D721Med (cell line): ENCODE results near the gene SIGLEC11.

Source experiments
- DNase-seq: peaks from one replicate; pipeline ENCODE4 v3.0.0; 2011; ENCODE audit warnings: low spot score; ENCODE audit not compliant: insufficient read length
- FAIRE-seq: peaks from 2 replicates; lab custom pipeline; 2011; peaks lifted over from hg19 to GRCh38; lab: Jason Lieb, UNC
- TF ChIP-seq, protein P1 (sequence below): IDR thresholded peaks from 2 replicates; pipeline ENCODE4 v1.5.1; 2012; ENCODE audit warnings: mild to moderate bottlenecking, control low read depth; ENCODE audit not compliant: insufficient read depth; ENCODE audit errors: missing control alignments

Gene SIGLEC11

DNA sequence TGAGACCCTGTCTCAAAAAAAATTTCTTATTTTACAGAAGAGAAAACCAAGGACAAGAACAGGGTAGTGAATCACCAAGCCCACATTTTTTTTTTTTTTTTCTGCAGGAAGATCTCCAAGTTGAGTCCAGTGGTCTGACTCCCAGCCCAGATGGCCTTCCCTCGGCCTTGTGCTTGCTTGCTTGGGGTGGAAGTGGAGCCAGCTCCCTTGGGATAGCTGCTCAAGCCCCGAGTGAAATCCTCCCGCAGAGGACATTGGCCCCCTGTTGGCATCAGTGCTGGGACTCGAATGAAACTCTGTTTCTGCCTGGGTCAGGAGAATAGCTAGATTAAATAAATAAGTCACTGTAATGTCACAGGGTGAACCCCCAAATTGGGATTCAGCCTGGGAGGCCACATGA, 22.3 kb downstream of the SIGLEC11 start:
- TF ChIP-seq, protein P1, sequence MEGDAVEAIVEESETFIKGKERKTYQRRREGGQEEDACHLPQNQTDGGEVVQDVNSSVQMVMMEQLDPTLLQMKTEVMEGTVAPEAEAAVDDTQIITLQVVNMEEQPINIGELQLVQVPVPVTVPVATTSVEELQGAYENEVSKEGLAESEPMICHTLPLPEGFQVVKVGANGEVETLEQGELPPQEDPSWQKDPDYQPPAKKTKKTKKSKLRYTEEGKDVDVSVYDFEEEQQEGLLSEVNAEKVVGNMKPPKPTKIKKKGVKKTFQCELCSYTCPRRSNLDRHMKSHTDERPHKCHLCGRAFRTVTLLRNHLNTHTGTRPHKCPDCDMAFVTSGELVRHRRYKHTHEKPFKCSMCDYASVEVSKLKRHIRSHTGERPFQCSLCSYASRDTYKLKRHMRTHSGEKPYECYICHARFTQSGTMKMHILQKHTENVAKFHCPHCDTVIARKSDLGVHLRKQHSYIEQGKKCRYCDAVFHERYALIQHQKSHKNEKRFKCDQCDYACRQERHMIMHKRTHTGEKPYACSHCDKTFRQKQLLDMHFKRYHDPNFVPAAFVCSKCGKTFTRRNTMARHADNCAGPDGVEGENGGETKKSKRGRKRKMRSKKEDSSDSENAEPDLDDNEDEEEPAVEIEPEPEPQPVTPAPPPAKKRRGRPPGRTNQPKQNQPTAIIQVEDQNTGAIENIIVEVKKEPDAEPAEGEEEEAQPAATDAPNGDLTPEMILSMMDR: no peak
- FAIRE-seq: no peak
- DNase-seq: no peak

DNA sequence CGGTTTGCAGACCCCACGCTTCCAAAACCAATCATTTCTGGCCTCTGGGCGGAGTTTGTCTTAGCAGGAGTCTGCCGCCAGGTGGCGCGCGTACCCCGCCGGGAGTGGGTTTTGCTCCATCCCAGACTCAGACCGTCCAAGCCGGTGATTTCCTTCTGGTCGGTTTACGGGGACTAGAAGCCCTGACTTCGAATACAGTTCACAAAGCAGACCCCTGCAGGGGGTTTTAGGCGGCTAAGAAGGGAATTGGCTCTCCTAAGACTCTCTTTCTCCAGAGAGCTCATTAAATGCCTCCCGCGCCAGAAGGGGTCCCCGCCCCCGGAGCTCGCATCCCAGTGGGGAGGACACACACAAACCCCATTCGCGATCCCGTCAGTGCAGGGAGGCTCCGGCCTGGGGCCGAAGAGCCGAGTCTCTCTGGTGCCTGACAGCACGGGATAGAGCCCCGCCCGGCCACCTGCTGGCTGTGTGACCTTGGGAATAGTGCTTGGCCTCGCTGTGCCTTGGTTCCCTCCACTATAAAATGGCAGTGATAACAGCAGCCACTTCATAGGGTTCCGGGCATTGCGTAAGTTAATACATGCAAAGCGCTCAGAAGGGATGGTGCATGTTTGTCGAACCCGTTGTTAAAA, 23.1 kb downstream of the SIGLEC11 start:
- no peak for FAIRE-seq

DNA sequence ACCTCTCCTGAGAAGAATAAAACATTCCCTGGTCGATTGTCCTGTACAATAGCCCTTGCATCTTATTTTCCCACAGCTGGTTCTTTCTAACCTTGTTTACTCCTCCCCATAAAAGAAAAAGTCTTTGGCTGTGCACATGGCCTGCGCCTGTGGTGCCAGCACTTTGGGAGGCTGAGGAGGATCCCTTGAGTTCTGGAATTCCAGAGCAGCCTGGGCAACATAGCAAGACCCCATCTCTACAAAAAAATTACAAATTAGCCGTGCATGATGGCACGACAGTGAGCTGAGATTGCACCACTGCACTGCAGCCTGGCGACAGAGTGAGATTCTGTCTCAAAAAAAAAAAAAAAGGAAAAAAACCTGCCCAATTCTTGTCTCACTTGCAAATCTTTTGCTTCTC, 24.4 kb downstream of the SIGLEC11 start:
- FAIRE-seq: no peak

More for the DNA sequence above, 23.1 kb downstream of the SIGLEC11 start:
- TF ChIP-seq, protein P1: peak; percentile 95
- peak; percentile 61 for DNase-seq

DNA sequence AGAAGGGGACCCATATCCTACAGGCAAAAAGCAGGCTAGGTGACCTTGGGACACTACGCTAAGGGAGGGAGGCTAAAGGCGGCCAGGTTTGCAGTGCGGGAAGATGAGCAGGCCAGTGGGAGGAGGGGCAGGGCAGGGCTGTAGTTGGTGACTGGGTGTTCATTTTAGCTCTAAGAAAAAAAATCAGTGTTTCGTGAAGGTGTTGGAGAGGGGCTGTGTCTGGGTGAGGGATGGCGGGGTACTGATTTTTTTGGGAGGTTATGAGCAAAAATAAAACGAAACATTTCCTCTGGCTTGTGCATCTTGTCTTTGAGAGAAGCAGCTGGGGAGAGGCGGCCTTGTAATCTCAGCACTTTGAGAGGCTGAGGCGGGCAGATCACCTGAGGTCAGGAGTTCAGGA, 27.3 kb downstream of the SIGLEC11 start:
- no peak for FAIRE-seq

More for the DNA sequence above, 24.4 kb downstream of the SIGLEC11 start:
- TF ChIP-seq, protein P1: no peak
- DNase-seq: no peak

DNA sequence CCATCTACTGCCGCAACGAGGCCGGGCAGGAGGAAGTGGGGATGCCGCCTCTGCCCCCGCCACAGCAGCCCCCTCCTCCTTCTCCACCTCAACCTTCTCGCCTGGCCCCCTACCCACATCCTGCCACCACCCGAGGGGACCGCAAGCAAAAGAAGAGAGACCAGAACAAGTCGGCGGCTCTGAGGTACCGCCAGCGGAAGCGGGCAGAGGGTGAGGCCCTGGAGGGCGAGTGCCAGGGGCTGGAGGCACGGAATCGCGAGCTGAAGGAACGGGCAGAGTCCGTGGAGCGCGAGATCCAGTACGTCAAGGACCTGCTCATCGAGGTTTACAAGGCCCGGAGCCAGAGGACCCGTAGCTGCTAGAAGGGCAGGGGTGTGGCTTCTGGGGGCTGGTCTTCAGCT, 28.2 kb downstream of the SIGLEC11 start:
- no peak for DNase-seq
- no peak for FAIRE-seq
- TF ChIP-seq, protein P1: no peak

More for the DNA sequence above, 27.3 kb downstream of the SIGLEC11 start:
- TF ChIP-seq, protein P1: no peak
- no peak for DNase-seq

DNA sequence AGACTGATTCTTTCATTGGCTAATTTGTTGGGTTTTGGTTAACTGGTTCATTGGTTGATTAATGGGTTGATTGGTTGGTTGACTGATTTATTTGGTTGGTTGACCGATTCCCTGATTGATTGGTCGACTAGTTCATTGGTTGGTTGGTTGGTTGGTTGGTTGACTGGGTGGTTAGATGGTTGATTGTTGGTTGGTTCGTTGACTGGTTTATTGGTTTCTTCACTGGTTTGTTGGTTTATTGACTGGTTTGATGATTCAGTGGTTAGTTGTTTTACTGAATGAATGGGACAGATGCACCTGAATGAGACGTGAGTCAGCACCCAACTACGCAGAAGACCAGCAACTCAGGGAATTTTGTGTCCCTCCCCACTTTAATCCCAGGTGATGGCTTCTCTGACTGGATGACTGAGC, 28.9 kb downstream of the SIGLEC11 start:
- TF ChIP-seq, protein P1: no peak
- FAIRE-seq: no peak
- no peak for DNase-seq

DNA sequence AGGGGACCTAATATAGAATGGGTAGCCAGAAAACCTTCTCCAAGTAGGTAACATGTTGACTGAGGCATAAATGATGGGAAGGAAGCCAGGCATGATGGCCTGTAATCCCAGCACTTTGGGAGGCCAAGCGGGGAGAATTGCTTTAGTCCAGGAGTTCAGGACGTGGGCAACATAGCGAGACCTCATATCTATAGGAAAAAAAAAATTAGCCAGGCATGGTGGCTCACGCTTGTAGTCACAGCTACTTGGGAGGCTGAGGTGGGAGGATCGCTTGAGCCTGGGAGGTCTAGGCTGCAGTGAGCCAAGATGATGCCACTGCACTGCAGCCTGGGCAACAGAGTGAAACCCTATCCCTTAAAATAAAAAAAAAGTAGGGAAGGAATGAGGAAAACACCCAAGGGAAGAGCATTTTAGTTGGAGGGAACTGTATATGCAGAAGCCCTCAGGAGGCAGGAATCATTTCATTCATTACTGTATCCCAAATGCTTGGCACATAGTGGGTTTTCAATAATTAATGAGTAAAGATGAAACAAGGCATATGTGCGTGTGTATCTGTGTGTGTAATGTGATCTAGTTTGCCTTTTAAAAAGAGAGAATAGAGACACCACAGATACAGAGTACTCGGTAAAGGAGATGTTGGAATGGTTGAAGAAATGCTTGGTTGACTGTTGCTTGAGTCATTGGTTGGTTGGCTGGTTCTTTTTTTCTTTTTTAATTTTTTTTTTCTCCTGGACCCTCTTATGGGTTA, 29.5 kb downstream of the SIGLEC11 start:
- no peak for FAIRE-seq
- TF ChIP-seq, protein P1: no peak
- DNase-seq: no peak
